HTR-8/SVneo (cell line): ENCODE data around the gene KSR1.
"Not testable (repeated sequence)": the region's sequence is repeated elsewhere in the genome, so short reads cannot be mapped to it uniquely, and the experiment has no call there.

Experiments used
- DNase-seq: peaks from one replicate; pipeline ENCODE4 v3.0.0; 2011; ENCODE audit warnings: low spot score, mixed read lengths; ENCODE audit not compliant: insufficient read length
- FAIRE-seq: peaks from 2 replicates; lab custom pipeline; 2011; peaks lifted over from hg19 to GRCh38; lab: Jason Lieb, UNC

KSR1 gene

GRCh38 chr17:27637818-27638217 lies 181.6 kb downstream of the KSR1 start:
- not testable (repeated sequence) for FAIRE-seq, DNase-seq

- not testable (repeated sequence) for DNase-seq
Measured at GRCh38 chr17:27638415-27638914, 182.2 kb downstream of the KSR1 start.

GRCh38 chr17:27640790-27641189 lies 184.5 kb downstream of the KSR1 start:
- FAIRE-seq = no peak

More at GRCh38 chr17:27638415-27638914, 182.2 kb downstream of the KSR1 start:
- not testable (repeated sequence) for FAIRE-seq

GRCh38 chr17:27644586-27644985 lies 188.3 kb downstream of the KSR1 start:
- no peak for DNase-seq
- no peak for FAIRE-seq

More at GRCh38 chr17:27640790-27641189, 184.5 kb downstream of the KSR1 start:
- DNase-seq = no peak

GRCh38 chr17:27645621-27646020 lies 189.4 kb downstream of the KSR1 start:
- not testable (repeated sequence) for DNase-seq, FAIRE-seq

- no peak for DNase-seq
- no peak for FAIRE-seq
Measured at GRCh38 chr17:27646232-27646631, 190.0 kb downstream of the KSR1 start.

- FAIRE-seq (no peak), DNase-seq (no peak)
Measured at GRCh38 chr17:27647765-27648164, 191.5 kb downstream of the KSR1 start.

GRCh38 chr17:27649111-27649571 lies 192.9 kb downstream of the KSR1 start:
- FAIRE-seq, DNase-seq: not testable (repeated sequence)

GRCh38 chr17:27649929-27650328 lies 193.7 kb downstream of the KSR1 start:
- DNase-seq = no peak
- no peak for FAIRE-seq

- DNase-seq (no peak), FAIRE-seq (no peak)
Measured at GRCh38 chr17:27650836-27651235, 194.6 kb downstream of the KSR1 start.

GRCh38 chr17:27651411-27652345 lies 195.4 kb downstream of the KSR1 start:
- DNase-seq = no peak
- FAIRE-seq = no peak

- DNase-seq, FAIRE-seq: not testable (repeated sequence)
Measured at GRCh38 chr17:27653449-27653971, 197.3 kb downstream of the KSR1 start.

GRCh38 chr17:27654136-27654535 lies 197.9 kb downstream of the KSR1 start:
- DNase-seq = no peak
- FAIRE-seq = no peak

- FAIRE-seq (no peak), DNase-seq (peak; percentile 48)
Measured at GRCh38 chr17:27654654-27655524, 198.6 kb downstream of the KSR1 start.

GRCh38 chr17:27655525-27656111 lies 199.4 kb downstream of the KSR1 start:
- FAIRE-seq, DNase-seq: not testable (repeated sequence)

- not testable (repeated sequence) for DNase-seq, FAIRE-seq
Measured at GRCh38 chr17:27656620-27657019, 200.4 kb downstream of the KSR1 start.

- FAIRE-seq (no peak), DNase-seq (no peak)
Measured at GRCh38 chr17:27657620-27658019, 201.4 kb downstream of the KSR1 start.

GRCh38 chr17:27659683-27660082 lies 203.4 kb downstream of the KSR1 start:
- FAIRE-seq (no peak), DNase-seq (no peak)

GRCh38 chr17:27660436-27660835 lies 204.2 kb downstream of the KSR1 start:
- FAIRE-seq = no peak
- DNase-seq = no peak
